Glutamatergic neuron (in vitro differentiated cells): ENCODE measurements around the gene FAM53B. TPM values are rescaled to one million over a fixed set of nuclear protein-coding genes. Genes with fewer than 3 reads are reported as not detected.

ENCODE experiments used
- DNase-seq: peaks from one replicate; pipeline ENCODE4 v3.0.0; 2022
- H3K27ac Mint-ChIP-seq: one replicate; pipeline ENCODE4 v1.8.0; 2020; ENCODE audit warnings: mild to moderate bottlenecking, mixed read lengths, inconsistent platforms; ENCODE audit not compliant: unreplicated experiment
- H3K27me3 Mint-ChIP-seq: one replicate; pipeline ENCODE4 v1.8.0; 2020; ENCODE audit warnings: mild to moderate bottlenecking, moderate library complexity, mixed read lengths, inconsistent platforms; ENCODE audit not compliant: unreplicated experiment
- H3K36me3 Mint-ChIP-seq: one replicate; pipeline ENCODE4 v1.8.0; 2020; ENCODE audit warnings: mild to moderate bottlenecking, mixed read lengths, inconsistent platforms; ENCODE audit not compliant: unreplicated experiment
- H3K4me1 Mint-ChIP-seq: one replicate; pipeline ENCODE4 v1.8.0; 2020; ENCODE audit warnings: mild to moderate bottlenecking, low read depth, mixed read lengths, inconsistent platforms; ENCODE audit not compliant: unreplicated experiment
- H3K4me3 Mint-ChIP-seq: one replicate; pipeline ENCODE4 v1.8.0; 2020; ENCODE audit warnings: mild to moderate bottlenecking, mixed read lengths, inconsistent platforms; ENCODE audit not compliant: unreplicated experiment
- H3K9me3 Mint-ChIP-seq: one replicate; pipeline ENCODE4 v1.8.0; 2020; ENCODE audit warnings: mild to moderate bottlenecking, moderate library complexity, mixed read lengths, inconsistent platforms; ENCODE audit not compliant: unreplicated experiment
- total RNA-seq: library from RNA; stranded (reverse); fragmentation: NEBNext Ultra II Directional; extraction: Animal tissue kit (Norgen Biotek cat#: 25700); gene quantifications from one replicate; pipeline ENCODE4 v1.2.1, GENCODE V29; 2021; ENCODE audit not compliant: unreplicated experiment
- TF ChIP-seq, protein P1 (sequence below): fragments of 200-600 bp; sonication (generic); IDR thresholded peaks from one replicate; pipeline ENCODE4 v1.5.0; 2021; ENCODE audit not compliant: partially characterized antibody, unreplicated experiment

Gene FAM53B
- total RNA-seq, 1 donor from 2014 or later, result 30.5 TPM

DNA sequence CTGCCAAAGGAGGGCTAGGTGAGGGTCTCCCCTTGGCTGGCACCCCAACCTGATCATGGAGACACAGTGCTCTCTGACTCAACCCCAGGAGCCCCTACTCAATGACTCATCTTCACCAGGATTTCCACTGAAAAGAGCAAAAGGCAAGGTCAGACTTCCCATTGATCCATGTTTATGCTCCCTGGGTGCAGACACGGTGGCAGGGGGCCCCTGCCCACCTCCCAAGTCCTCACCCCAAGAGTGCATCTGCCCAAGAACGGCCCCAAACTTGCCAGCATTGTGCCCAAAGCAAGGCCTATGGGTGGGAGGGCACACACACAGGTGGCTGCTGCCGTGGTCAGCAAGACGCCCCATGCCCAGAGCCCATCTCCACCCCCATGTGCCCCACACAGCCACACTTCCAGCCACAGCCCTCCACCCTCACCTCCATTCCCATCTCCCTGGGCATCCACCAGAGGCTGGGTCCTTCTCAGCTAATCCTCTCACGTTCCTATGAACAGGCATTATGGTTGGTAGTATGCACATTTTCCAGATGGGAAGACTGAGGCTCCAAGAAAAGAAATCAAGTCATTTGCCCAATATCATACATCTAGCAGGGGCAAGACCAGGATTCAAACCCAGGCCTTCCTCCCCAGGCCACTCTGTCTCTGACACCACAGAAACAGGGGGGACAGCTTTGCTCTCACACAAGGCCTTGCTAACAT, 31.3 kb downstream of the FAM53B start:
- H3K36me3 Mint-ChIP-seq, result no peaks in the 10 kb centered on the region
- peaks cover 4% of the 10 kb centered on the region for H3K27me3 Mint-ChIP-seq
- TF ChIP-seq, protein P1, sequence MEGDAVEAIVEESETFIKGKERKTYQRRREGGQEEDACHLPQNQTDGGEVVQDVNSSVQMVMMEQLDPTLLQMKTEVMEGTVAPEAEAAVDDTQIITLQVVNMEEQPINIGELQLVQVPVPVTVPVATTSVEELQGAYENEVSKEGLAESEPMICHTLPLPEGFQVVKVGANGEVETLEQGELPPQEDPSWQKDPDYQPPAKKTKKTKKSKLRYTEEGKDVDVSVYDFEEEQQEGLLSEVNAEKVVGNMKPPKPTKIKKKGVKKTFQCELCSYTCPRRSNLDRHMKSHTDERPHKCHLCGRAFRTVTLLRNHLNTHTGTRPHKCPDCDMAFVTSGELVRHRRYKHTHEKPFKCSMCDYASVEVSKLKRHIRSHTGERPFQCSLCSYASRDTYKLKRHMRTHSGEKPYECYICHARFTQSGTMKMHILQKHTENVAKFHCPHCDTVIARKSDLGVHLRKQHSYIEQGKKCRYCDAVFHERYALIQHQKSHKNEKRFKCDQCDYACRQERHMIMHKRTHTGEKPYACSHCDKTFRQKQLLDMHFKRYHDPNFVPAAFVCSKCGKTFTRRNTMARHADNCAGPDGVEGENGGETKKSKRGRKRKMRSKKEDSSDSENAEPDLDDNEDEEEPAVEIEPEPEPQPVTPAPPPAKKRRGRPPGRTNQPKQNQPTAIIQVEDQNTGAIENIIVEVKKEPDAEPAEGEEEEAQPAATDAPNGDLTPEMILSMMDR, result no peak
- no peak overlapping the region for H3K4me3 Mint-ChIP-seq
- peaks cover 46% of the 10 kb centered on the region for H3K4me1 Mint-ChIP-seq
- DNase-seq, result no peak
- H3K9me3 Mint-ChIP-seq, result peaks cover 2% of the 10 kb centered on the region
- no peak overlapping the region for H3K27ac Mint-ChIP-seq

DNA sequence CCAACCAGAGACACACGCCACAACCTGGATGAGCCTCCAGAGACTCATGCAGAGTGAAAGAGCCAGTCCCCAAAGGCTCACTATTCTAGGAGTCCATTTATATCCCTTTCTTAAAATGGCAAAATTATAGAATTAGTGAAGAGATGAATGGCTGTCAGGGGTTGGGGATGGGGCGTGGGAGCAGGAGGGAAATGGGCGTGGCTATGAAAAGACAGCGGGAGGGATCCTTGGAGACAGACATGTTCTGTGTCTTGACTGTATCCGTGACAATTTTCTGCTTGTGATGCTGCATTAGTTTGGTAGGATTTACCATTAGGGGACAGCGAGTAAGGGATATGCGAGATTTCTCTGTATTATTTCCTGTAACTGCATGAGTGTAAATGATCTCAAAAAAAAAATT, 33.0 kb downstream of the FAM53B start:
- Mint-ChIP-seq H3K4me3 (no peak overlapping the region), H3K36me3 (no peaks in the 10 kb centered on the region), H3K4me1 (peaks cover 45% of the 10 kb centered on the region), H3K27ac (no peak overlapping the region), H3K9me3 (peaks cover 4% of the 10 kb centered on the region), H3K27me3 (peaks cover 1% of the 10 kb centered on the region)
- no peak for DNase-seq
- TF ChIP-seq, protein P1, result no peak

DNA sequence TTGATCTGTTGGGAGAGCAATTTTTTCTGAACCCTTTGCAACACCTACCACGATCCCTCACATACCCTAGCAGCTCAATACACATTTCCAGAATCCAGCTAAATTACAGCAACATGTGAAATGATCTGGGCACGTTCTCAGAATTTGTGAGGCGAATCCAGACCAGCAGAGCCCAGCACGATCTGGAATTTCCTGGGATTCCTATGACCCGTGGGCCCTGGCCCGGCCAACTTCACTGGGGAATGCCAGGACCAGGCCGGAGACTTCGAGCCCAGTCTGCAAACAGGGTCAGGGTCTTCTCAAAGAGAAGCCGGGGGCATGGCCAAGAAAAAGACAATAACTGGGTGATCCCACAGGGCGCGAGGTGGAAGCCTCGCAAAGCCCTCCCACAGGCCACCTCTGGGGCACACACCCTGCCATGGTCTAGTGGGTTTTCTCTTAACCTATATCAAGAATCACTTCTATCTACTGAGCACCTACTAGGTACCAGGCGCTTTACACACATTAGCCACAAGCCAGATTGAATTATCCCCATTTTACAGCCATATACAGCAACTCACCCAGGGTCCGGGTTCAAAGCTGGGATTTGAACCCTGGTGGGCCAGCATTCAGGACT, 33.8 kb downstream of the FAM53B start:
- no peak overlapping the region for H3K4me3 Mint-ChIP-seq
- peaks cover 5% of the 10 kb centered on the region for H3K9me3 Mint-ChIP-seq
- DNase-seq, result no peak
- H3K36me3 Mint-ChIP-seq, result no peaks in the 10 kb centered on the region
- H3K27me3 Mint-ChIP-seq, result peaks cover under 1% of the 10 kb centered on the region
- H3K4me1 Mint-ChIP-seq, result peaks cover 40% of the 10 kb centered on the region
- TF ChIP-seq, protein P1, result no peak
- no peak overlapping the region for H3K27ac Mint-ChIP-seq

DNA sequence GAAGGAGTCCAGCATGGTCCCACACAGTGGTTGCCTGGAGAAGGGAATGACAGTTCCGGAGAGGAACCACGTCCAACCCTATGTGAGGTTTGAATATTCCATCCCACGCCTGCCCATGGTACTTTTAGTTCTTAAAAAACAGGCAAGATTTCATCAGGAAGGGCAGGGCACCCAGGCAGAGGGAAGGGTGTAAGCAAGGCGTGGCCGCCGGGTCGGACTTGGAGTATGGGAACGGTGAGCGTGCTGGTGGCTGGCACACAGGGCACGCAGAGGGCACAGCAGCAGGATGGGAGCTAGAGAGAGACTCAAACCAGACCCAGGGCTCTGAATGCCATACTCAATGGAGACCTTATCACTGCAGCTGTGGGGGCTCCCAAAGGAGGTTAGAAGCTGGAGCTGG, 34.3 kb downstream of the FAM53B start:
- TF ChIP-seq, protein P1, result no peak
- no peaks in the 10 kb centered on the region for H3K36me3 Mint-ChIP-seq
- peaks cover 3% of the 10 kb centered on the region for H3K9me3 Mint-ChIP-seq
- peaks cover 39% of the 10 kb centered on the region for H3K4me1 Mint-ChIP-seq
- no peak overlapping the region for H3K4me3 Mint-ChIP-seq
- no peak for DNase-seq
- H3K27ac Mint-ChIP-seq, result no peak overlapping the region
- no peaks in the 10 kb centered on the region for H3K27me3 Mint-ChIP-seq

DNA sequence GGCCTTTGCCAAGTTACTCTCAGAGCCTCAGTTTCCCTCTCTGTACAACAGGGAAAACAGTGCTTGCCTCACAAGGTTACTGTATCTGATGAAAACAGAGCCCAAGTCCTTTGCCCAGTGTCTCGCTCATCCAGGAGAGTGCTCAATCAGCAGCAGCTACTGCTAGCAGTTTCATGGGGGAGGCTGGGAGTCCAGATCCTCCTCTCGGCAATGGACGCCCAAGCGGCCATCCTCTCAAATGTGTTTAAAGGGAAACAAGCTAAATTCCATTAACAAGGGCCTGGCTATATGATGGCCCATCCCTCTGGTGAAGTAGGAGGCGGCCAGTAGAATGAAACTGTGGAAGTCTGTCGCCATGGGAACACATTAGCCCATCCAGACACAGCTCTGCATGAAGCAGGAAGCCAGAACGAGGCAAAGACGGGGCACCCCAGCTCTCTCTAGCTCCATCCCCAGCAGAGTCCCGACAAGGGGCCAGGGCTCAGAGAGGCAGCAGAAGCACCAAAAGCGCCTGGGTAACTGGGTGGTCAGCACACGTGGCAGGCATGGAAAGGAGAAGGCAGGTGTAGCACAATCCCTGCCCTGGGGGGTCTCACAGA, 35.2 kb downstream of the FAM53B start:
- no peaks in the 10 kb centered on the region for H3K36me3 Mint-ChIP-seq
- peaks cover 46% of the 10 kb centered on the region for H3K4me1 Mint-ChIP-seq
- H3K27ac Mint-ChIP-seq, result no peak overlapping the region
- no peaks in the 10 kb centered on the region for H3K27me3 Mint-ChIP-seq
- peak overlapping the region; percentile 16 for H3K4me3 Mint-ChIP-seq
- TF ChIP-seq, protein P1, result no peak
- H3K9me3 Mint-ChIP-seq, result peaks cover 3% of the 10 kb centered on the region
- DNase-seq, result no peak
